ENCODE results near the gene AMMECR1L.

DNA sequence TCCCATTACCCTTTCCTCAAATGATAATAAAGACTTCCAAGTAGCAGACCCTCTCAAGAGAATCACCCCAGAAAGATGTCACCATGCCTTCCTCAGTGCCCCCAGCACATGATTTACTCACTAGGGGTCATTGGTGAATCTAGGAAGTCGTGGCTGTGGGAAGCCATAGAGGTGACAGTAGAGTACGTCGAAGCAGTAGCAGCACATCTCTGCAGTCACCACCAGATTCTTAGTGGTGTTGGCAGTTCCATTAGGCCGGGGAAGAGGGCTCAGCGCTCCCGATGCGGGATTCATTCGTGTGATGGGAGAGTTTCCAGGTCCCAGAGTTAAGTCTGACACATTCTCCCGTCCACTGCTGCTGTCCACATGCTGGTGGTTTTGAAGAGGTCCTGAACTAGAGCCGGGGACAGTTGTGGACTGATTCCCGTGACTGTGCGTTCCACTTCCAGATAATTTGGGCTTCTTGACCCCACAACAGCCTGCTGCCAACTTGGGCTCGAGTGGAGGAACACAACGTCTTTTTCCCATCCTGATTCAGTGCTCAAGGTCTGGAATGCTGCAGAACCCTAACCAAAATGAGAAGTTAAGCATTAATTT lies 12.0 kb downstream of the AMMECR1L start:
- TF ChIP-seq, protein P1, sequence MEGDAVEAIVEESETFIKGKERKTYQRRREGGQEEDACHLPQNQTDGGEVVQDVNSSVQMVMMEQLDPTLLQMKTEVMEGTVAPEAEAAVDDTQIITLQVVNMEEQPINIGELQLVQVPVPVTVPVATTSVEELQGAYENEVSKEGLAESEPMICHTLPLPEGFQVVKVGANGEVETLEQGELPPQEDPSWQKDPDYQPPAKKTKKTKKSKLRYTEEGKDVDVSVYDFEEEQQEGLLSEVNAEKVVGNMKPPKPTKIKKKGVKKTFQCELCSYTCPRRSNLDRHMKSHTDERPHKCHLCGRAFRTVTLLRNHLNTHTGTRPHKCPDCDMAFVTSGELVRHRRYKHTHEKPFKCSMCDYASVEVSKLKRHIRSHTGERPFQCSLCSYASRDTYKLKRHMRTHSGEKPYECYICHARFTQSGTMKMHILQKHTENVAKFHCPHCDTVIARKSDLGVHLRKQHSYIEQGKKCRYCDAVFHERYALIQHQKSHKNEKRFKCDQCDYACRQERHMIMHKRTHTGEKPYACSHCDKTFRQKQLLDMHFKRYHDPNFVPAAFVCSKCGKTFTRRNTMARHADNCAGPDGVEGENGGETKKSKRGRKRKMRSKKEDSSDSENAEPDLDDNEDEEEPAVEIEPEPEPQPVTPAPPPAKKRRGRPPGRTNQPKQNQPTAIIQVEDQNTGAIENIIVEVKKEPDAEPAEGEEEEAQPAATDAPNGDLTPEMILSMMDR (IDR thresholded peaks at IDR 0.05) = no peak
- TF ChIP-seq POLR2A (IDR thresholded peaks at IDR 0.05) = no peak
- TF ChIP-seq EP300 (IDR thresholded peaks at IDR 0.05) = no peak
- TF ChIP-seq POLR2AphosphoS5 (IDR thresholded peaks at IDR 0.05) = no peak

Data from upper lobe of left lung (tissue), 4 donors.